Measurements from ENCODE around the gene MST1. TPM values are rescaled to one million over a fixed set of nuclear protein-coding genes. Genes with fewer than 3 reads are reported as not detected.

MST1 gene
- total RNA-seq, 1 donor from 2014 or later: 5.5 TPM

DNA sequence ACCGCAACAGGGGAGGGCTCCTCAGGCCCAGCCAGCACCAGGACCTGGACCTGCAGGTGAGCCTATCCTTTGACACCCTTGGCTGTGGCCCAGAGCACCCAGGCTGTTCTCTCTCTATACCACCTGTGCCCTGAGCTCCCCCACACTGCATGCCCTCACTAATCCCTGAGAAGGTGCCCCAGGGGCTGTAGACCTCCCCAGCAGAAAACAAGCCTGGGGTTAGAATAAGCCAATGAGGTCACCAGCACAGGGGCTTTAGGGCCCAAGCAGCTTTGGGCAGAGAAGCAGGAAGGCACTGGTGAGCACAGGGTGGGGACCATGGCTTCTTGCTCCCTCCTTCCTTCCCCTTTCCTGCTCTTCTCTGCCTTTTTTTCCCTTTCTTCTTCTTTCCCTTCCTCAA is 25.4 kb downstream of the MST1 start:
- no peak for DNase-seq (ENCODE audit: low read depth)
- TF ChIP-seq, protein P1, sequence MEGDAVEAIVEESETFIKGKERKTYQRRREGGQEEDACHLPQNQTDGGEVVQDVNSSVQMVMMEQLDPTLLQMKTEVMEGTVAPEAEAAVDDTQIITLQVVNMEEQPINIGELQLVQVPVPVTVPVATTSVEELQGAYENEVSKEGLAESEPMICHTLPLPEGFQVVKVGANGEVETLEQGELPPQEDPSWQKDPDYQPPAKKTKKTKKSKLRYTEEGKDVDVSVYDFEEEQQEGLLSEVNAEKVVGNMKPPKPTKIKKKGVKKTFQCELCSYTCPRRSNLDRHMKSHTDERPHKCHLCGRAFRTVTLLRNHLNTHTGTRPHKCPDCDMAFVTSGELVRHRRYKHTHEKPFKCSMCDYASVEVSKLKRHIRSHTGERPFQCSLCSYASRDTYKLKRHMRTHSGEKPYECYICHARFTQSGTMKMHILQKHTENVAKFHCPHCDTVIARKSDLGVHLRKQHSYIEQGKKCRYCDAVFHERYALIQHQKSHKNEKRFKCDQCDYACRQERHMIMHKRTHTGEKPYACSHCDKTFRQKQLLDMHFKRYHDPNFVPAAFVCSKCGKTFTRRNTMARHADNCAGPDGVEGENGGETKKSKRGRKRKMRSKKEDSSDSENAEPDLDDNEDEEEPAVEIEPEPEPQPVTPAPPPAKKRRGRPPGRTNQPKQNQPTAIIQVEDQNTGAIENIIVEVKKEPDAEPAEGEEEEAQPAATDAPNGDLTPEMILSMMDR (conservative IDR thresholded peaks at IDR 0.05; ENCODE audit: low read depth, low read length): no peak
- H3K4me3 ChIP-seq (ENCODE audit: low read depth, low read length): no peak overlapping the region

DNA sequence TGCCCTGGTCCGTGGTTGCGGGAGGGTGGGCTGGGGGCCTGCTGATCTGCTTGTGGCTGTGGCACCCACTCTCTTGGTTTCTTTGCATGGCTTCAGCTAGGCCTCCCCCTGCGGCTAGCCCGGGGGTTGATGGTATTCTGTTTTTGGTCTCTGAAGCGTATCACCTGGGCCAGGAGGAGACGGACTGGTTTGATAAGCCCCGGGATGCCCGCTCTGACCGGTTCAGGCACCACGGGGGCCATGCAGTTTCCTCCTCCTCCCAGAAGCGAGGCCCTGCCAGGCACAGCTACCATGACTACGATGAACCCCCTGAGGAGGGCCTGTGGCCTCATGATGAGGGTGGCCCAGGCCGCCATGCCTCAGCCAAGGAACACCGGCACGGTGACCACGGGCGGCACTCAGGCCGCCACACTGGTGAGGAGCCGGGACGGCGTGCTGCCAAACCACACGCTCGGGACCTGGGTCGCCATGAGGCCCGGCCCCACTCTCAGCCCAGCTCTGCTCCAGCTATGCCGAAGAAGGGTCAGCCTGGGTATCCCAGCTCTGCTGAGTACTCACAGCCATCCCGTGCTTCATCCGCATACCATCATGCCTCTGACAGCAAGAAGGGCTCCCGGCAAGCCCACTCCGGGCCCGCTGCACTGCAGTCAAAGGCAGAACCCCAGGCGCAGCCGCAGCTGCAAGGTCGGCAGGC is 26.4 kb downstream of the MST1 start:
- H3K4me3 ChIP-seq (ENCODE audit: low read depth, low read length): no peak overlapping the region
- DNase-seq (ENCODE audit: low read depth): no peak
- TF ChIP-seq, protein P1 (conservative IDR thresholded peaks at IDR 0.05; ENCODE audit: low read depth, low read length): no peak

DNA sequence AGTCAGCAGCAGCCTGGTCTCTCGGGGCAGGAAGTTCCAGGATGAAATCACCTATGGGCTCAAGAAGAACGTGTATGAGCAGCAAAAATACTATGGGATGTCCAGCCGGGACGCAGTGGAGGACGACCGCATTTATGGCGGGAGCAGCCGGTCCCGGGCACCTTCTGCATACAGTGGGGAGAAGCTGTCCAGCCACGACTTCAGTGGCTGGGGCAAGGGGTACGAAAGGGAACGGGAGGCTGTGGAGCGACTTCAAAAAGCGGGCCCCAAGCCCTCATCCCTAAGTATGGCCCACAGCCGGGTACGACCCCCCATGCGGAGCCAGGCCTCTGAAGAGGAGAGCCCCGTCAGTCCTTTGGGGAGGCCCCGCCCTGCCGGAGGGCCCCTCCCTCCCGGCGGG is 27.3 kb downstream of the MST1 start:
- no peak overlapping the region for H3K4me3 ChIP-seq (ENCODE audit: low read depth, low read length)
- no peak for DNase-seq (ENCODE audit: low read depth)
- TF ChIP-seq, protein P1 (conservative IDR thresholded peaks at IDR 0.05; ENCODE audit: low read depth, low read length): no peak

DNA sequence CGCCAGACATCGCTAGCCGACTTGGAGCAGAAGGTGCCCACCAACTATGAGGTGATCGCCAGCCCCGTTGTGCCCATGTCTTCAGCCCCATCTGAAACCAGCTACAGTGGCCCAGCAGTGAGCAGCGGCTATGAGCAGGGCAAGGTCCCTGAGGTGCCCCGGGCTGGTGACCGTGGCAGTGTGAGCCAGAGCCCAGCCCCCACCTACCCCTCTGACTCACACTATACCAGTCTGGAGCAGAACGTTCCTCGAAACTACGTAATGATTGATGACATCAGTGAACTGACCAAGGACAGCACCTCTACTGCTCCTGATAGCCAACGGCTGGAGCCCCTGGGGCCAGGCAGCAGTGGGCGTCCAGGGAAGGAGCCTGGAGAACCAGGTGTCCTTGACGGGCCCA is 28.0 kb downstream of the MST1 start:
- no peak for DNase-seq (ENCODE audit: low read depth)
- no peak overlapping the region for H3K4me3 ChIP-seq (ENCODE audit: low read depth, low read length)
- TF ChIP-seq, protein P1 (conservative IDR thresholded peaks at IDR 0.05; ENCODE audit: low read depth, low read length): no peak

DNA sequence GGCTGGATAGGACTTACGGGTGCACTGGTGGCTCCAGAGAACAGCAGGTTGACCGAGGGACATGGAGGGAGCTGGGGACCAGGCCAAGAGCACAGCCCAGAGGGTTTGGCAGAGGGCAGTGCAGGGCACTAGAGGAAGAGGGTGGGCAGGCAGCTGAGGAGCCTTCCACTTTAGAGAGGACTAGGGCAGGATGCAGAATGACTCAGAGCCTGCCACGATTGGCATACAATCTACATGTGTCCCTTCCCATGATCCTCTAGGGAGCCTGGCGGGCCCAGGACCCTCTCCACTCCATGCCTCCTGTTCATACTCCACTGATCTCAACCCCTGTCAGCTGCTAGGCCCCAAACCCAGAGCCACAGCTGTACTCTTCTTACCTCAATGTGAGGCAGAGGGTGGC is 29.5 kb downstream of the MST1 start:
- H3K4me3 ChIP-seq (ENCODE audit: low read depth, low read length): no peak overlapping the region
- TF ChIP-seq, protein P1 (conservative IDR thresholded peaks at IDR 0.05; ENCODE audit: low read depth, low read length): no peak

DNA sequence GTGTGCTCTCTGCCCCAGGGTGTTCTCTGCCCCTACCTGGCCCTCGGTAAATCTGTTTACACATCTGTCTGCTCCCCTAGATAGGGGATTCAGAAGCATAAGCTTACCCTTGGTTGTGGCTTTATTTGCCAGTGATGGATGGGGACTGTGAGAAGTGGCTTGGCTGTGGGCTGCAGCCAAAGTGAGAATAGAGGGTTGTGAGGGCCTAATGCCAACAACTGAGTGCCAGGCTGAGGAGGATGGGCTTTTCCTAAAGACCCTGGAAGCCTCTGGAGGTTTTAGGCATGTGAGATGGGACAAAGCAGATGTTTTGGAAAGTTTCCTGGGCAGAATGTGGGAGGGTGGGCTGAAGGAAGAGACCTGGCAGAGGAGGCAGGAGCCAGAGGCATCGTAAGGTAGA is 30.6 kb downstream of the MST1 start:
- no peak for DNase-seq (ENCODE audit: low read depth)

More for the DNA sequence above, 29.5 kb downstream of the MST1 start:
- DNase-seq (ENCODE audit: low read depth): no peak

More for the DNA sequence above, 30.6 kb downstream of the MST1 start:
- TF ChIP-seq, protein P1 (conservative IDR thresholded peaks at IDR 0.05; ENCODE audit: low read depth, low read length): no peak
- H3K4me3 ChIP-seq (ENCODE audit: low read depth, low read length): no peak overlapping the region
